ENCODE measurements around the gene TPTE. TPM values are rescaled to one million over a fixed set of nuclear protein-coding genes. Genes with fewer than 3 reads are reported as not detected.
"Not testable (repeated sequence)": the region's sequence is repeated elsewhere in the genome, so short reads cannot be mapped to it uniquely, and the experiment has no call there.

Gene TPTE
- total and polyA plus RNA-seq, 10 of the 15 experiments (the other 5 are each of a cell fraction or from before 2014, with no cell fraction given): 0.03 TPM; not detected in 9

DNA sequence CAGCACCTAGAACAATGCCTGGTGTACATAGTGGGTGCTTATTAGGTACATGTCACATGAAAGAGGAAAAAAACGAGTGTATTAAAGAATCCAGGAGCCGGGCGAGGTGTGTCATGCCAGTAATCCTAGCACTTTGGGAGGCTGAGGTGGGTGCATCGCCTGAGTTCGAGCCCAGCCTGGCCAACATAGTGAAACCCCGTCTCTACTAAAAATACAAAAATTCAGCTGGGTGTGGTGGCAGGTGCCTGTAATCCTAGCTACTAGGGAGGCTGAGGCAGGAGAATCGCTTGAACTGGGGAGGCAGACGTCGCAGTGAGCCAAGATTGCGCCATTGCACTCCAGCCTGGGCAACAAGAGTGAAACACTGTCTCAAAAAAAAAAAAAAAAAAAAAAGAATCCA, 3.5 kb upstream of the TPTE start:
- CTCF ChIA-PET; H2AFZ ChIP-seq (ENCODE audit: control insufficient read depth, low read depth, low read length); H3K36me3 ChIP-seq (ENCODE audit: control insufficient read depth in 2 of 2, insufficient read depth in 2 of 2, low read length in 1 of 2); SMC1A ChIA-PET (ENCODE audit: uncharacterized antibody, unreplicated experiment); ATAC-seq; RAD21 ChIA-PET (ENCODE audit: unreplicated experiment); BruUV-seq (replicated peaks); H3K27ac ChIP-seq (ENCODE audit: control insufficient read depth, insufficient read depth); H3K9ac ChIP-seq (ENCODE audit: control insufficient read depth, insufficient read depth, low read length); POLR2A ChIA-PET; H3K9me3 ChIP-seq (replicated peaks; ENCODE audit: control insufficient read depth, insufficient read depth, low read length); in situ Hi-C loops (cut with MboI); H4K20me1 ChIP-seq (ENCODE audit: control insufficient read depth, insufficient read depth); H3K4me3 ChIP-seq; H3K27me3 ChIP-seq (replicated peaks in 1 of 2; ENCODE audit: control insufficient read depth in 2 of 2, insufficient read depth in 2 of 2, low read length in 1 of 2); DNase-seq (ENCODE audit: low read depth, low spot score); H3K4me1 ChIP-seq (ENCODE audit: control insufficient read depth, insufficient read depth, low read length); FAIRE-seq; H3K4me2 ChIP-seq (ENCODE audit: control insufficient read depth, insufficient read depth); H3K79me2 ChIP-seq (ENCODE audit: control insufficient read depth, insufficient read depth, low read length); intact Hi-C loops (cut with micrococcal nuclease; ENCODE audit: unreplicated experiment): not testable (repeated sequence)
- WGBS (ENCODE audit: insufficient coverage, insufficient replicate concordance, low lambda C conversion rate, missing lambda C conversion rate): 31% methylated on average over 10 of the region's 10 CpGs

DNA sequence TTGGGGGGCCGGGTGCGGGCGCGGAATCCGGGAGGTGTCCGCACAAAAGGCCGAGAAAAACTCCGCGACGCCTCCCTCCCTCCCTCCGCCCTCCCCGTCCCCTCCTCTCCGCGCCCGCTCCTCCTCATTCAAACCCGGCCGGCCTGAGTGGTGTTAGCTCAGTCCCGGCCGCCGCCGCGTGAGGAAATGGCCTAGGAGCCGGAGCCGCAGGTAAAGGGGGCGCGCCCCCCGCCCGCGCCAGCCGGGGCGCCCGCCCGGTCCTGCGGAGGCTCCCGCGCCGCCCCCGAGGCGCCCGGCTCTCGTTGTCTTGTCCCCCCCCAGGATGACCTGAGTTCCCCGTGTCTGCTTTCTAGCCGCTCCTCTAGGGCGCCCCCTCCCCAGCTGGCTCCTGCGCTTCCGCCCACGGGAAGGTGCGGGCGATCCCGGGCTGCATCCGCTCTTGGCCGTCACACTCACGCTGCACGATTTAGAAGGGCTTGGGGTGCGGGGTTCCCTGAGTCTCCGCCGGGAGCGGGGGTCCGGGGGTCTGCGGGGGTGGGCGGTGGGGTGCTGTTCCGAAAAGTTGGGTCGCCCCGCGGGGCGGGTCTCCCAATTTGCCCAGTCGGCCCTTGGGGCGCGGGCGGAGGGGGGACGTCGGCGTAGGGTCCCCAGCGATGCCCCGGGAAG, 585 bp downstream of the TPTE start:
- BruUV-seq (replicated peaks); DNase-seq (ENCODE audit: low read depth, low spot score); H3K4me3 ChIP-seq; SMC1A ChIA-PET (ENCODE audit: uncharacterized antibody, unreplicated experiment); H4K20me1 ChIP-seq (ENCODE audit: control insufficient read depth, insufficient read depth); RAD21 ChIA-PET (ENCODE audit: unreplicated experiment); intact Hi-C loops (cut with micrococcal nuclease; ENCODE audit: unreplicated experiment); H3K4me2 ChIP-seq (ENCODE audit: control insufficient read depth, insufficient read depth); H3K9ac ChIP-seq (ENCODE audit: control insufficient read depth, insufficient read depth, low read length); CTCF ChIA-PET; H3K36me3 ChIP-seq (ENCODE audit: control insufficient read depth in 2 of 2, insufficient read depth in 2 of 2, low read length in 1 of 2); H3K4me1 ChIP-seq (ENCODE audit: control insufficient read depth, insufficient read depth, low read length); H3K9me3 ChIP-seq (replicated peaks; ENCODE audit: control insufficient read depth, insufficient read depth, low read length); H2AFZ ChIP-seq (ENCODE audit: control insufficient read depth, low read depth, low read length); FAIRE-seq; H3K79me2 ChIP-seq (ENCODE audit: control insufficient read depth, insufficient read depth, low read length); ATAC-seq; H3K27me3 ChIP-seq (replicated peaks in 1 of 2; ENCODE audit: control insufficient read depth in 2 of 2, insufficient read depth in 2 of 2, low read length in 1 of 2); H3K27ac ChIP-seq (ENCODE audit: control insufficient read depth, insufficient read depth); in situ Hi-C loops (cut with MboI); POLR2A ChIA-PET: not testable (repeated sequence)
- 77% methylated on average over 18 of the region's 75 CpGs for WGBS (ENCODE audit: insufficient coverage, insufficient replicate concordance, low lambda C conversion rate, missing lambda C conversion rate)
